ENCODE measurements around the gene CDKAL1. TPM values are rescaled to one million over a fixed set of nuclear protein-coding genes. Genes with fewer than 3 reads are reported as not detected.

The CDKAL1 gene
- total and polyA plus RNA-seq, 9 of the 15 experiments (the other 6 are each of a cell fraction or from before 2014, with no cell fraction given), result 11.2 to 36.3 (median 20.1) TPM

GRCh38 chr6:21213492-21213891, 679.2 kb downstream of the CDKAL1 start (continued):
- TF ChIP-seq ZBTB40 (IDR thresholded peaks at IDR 0.05), result no peak
- no peak for TF ChIP-seq ZBTB40 (CRISPR knock-in tag; IDR thresholded peaks at IDR 0.05)

All from K562 (cell line).